GM12891 (cell line): Measurements from ENCODE around the gene STAT4.

Source experiments
- PAX5 ChIP-seq: IDR thresholded peaks from 2 replicates; pipeline ENCODE4 v1.6.1; 2011; ENCODE audit warnings: low read length, moderate library complexity, mild to moderate bottlenecking; ENCODE audit not compliant: insufficient read depth, severe bottlenecking
- POLR2A ChIP-seq: IDR thresholded peaks from 2 replicates; pipeline ENCODE4 v1.6.1; 2011; ENCODE audit warnings: low read depth, low read length, control low read depth
- POLR2AphosphoS5 ChIP-seq: IDR thresholded peaks from 2 replicates; pipeline ENCODE4 v1.6.1; 2011; ENCODE audit warnings: low read depth, low read length, control low read depth
- POU2F2 ChIP-seq: IDR thresholded peaks from 2 replicates; pipeline ENCODE4 v1.6.1; 2011; ENCODE audit warnings: low read depth, mild to moderate bottlenecking, control low read depth, low read length, moderate library complexity
- SPI1 ChIP-seq: IDR thresholded peaks from 2 replicates; pipeline ENCODE4 v1.6.1; 2011; ENCODE audit warnings: low read depth, low read length, control low read depth
- TAF1 ChIP-seq: IDR thresholded peaks from 2 replicates; pipeline ENCODE4 v1.6.1; 2011; ENCODE audit warnings: low read depth, low read length, control low read depth

- TF ChIP-seq POLR2A, result no peak
- TF ChIP-seq POLR2AphosphoS5, result no peak
- TF ChIP-seq TAF1, result no peak
- TF ChIP-seq POU2F2, result no peak
- no peak for TF ChIP-seq SPI1
- no peak for TF ChIP-seq PAX5
These were observed 137.2 kb downstream of the STAT4 start for GRCh38 chr2:191013682-191013931.
